HCT116 (cell line): Measurements from ENCODE around the gene TOB2. TPM values are rescaled to one million over a fixed set of nuclear protein-coding genes. Genes with fewer than 3 reads are reported as not detected.

ENCODE experiments used
- ATAC-seq: fragments of 200-7000 bp; cut with Tn5 transposase; 2 replicates; pipeline ENCODE4 v1.9.1; 2020; ENCODE audit warnings: mild to moderate bottlenecking, moderate library complexity
- BruUV-seq: library from RNA; stranded (reverse); fragments of 400-500 nt; replicated peaks from 2 replicates; lab custom pipeline; 2021; lab: Mats Ljungman, UMichigan
- CTCF ChIA-PET: fragments of 300-600 bp; sonication (Branson Sonifier 250); formaldehyde crosslinking; loops from one replicate; lab custom pipeline; 2021; ENCODE audit warnings: antibody characterized with exemption; lab: Charles Lee
- POLR2A ChIA-PET: fragments of 300-600, 350-600 bp; sonication (Branson Sonifier 250); formaldehyde crosslinking; loops from one replicate; lab custom pipeline; 2021; ENCODE audit warnings: antibody characterized with exemption; lab: Charles Lee
- RAD21 ChIA-PET, 2 experiments: fragments of 300-600 bp; sonication (Branson Sonifier 250); formaldehyde crosslinking; loops; one replicate each; lab custom pipeline; 2023; ENCODE audit warnings: low total read pairs in 2 of 2; ENCODE audit not compliant: uncharacterized antibody in 2 of 2, unreplicated experiment in 2 of 2, low non-redundant PET in 1 of 2; lab: Charles Lee
- DNase-seq: peaks from one replicate; pipeline ENCODE4 v3.0.0-alpha.2; 2010; ENCODE audit warnings: low read depth, low spot score
- H2AFZ ChIP-seq: fragments of 200-600 bp; shearing (Covaris generic), sonication (generic); 2 replicates; pipeline ENCODE4 v1.6.1; 2017; ENCODE audit warnings: low read depth, mixed run types, mixed read lengths, antibody characterized with exemption, low read length; ENCODE audit not compliant: poor library complexity, severe bottlenecking
- H3K27ac ChIP-seq: 2 replicates; pipeline ENCODE4 v1.5.1; 2012; ENCODE audit warnings: low read depth, low read length
- H3K27me3 ChIP-seq: fragments of 200-600 bp; sonication (generic); 2 replicates; pipeline ENCODE4 v1.6.1; 2016; ENCODE audit warnings: mixed run types, low read length, mixed read lengths; ENCODE audit not compliant: insufficient read depth
- H3K36me3 ChIP-seq, 2 experiments: fragments of 200-500 bp in 1 of 2; fragments of 200-600 bp in 1 of 2; sonication (Bioruptor generic) in 1 of 2; sonication (generic) in 1 of 2; 2 replicates each; pipeline versions ENCODE4 v1.5.1 to v1.6.1; 2014 to 2016; ENCODE audit warnings: low read length in 2 of 2, inconsistent platforms in 1 of 2, mixed read lengths in 1 of 2, mixed run types in 1 of 2; ENCODE audit not compliant: insufficient read depth in 2 of 2, control insufficient read depth in 1 of 2
- H3K4me1 ChIP-seq, 2 experiments: fragments of 200-600 bp in 1 of 2; sonication (generic) in 1 of 2; 2 replicates each; pipeline versions ENCODE4 v1.5.1 to v1.6.1; 2012 to 2017; ENCODE audit warnings: low read length in 2 of 2, inconsistent platforms in 1 of 2, mild to moderate bottlenecking in 1 of 2, mixed read lengths in 1 of 2, mixed run types in 1 of 2, moderate library complexity in 1 of 2; ENCODE audit not compliant: insufficient read depth in 2 of 2, control insufficient read depth in 1 of 2
- H3K4me2 ChIP-seq: fragments of 200-600 bp; sonication (generic); 2 replicates; pipeline ENCODE4 v1.6.1; 2017; ENCODE audit warnings: mixed run types, low read length, mixed read lengths
- H3K4me3 ChIP-seq, 2 experiments: fragments of 200-600 bp in 1 of 2; sonication (generic) in 1 of 2; replicated peaks in 1 of 2; 2 replicates each; pipeline ENCODE4 v1.5.1; 2011 to 2016; ENCODE audit warnings: low read length in 2 of 2, control low read depth in 1 of 2, low read depth in 1 of 2, mild to moderate bottlenecking in 1 of 2, mixed read lengths in 1 of 2, mixed run types in 1 of 2
- H3K79me2 ChIP-seq: fragments of 200-600 bp; sonication (generic); 2 replicates; pipeline ENCODE4 v1.6.1; 2017; ENCODE audit warnings: mild to moderate bottlenecking, mixed run types, low read length, moderate library complexity, mixed read lengths; ENCODE audit not compliant: insufficient read depth
- H3K9ac ChIP-seq: fragments of 200-600 bp; sonication (generic); 2 replicates; pipeline ENCODE4 v1.6.1; 2016; ENCODE audit warnings: low read length, mixed read lengths
- H3K9me2 ChIP-seq: fragments of 200-600 bp; sonication (generic), shearing (Covaris generic); 2 replicates; pipeline ENCODE4 v1.6.1; 2017; ENCODE audit warnings: mixed run types, mild to moderate bottlenecking, moderate library complexity; ENCODE audit not compliant: insufficient read depth
- H3K9me3 ChIP-seq, 2 experiments: fragments of 200-500 bp in 1 of 2; fragments of 200-600 bp in 1 of 2; sonication (Bioruptor generic) in 1 of 2; sonication (generic) in 1 of 2; 2 replicates each; pipeline ENCODE4 v1.6.1; 2014 to 2017; ENCODE audit warnings: low read length in 2 of 2, mixed read lengths in 2 of 2, inconsistent platforms in 1 of 2, low read depth in 1 of 2, mild to moderate bottlenecking in 1 of 2, mixed run types in 1 of 2, moderate library complexity in 1 of 2; ENCODE audit not compliant: control insufficient read depth in 1 of 2, insufficient read depth in 1 of 2
- H4K20me1 ChIP-seq: fragments of 200-600 bp; sonication (generic), shearing (Covaris generic); 2 replicates; pipeline ENCODE4 v1.6.1; 2017; ENCODE audit warnings: mixed run types, mild to moderate bottlenecking, moderate library complexity; ENCODE audit not compliant: insufficient read depth
- CBX3 ChIP-seq: IDR thresholded peaks from 2 replicates; pipeline ENCODE4 v1.6.1; 2012; ENCODE audit warnings: low read depth
- CEBPB ChIP-seq: IDR thresholded peaks from 2 replicates; pipeline ENCODE4 v1.6.1; 2012; ENCODE audit warnings: low read depth
- CTCF ChIP-seq, 3 experiments: fragments of 200-600 bp in 1 of 3; sonication (generic) in 1 of 3; IDR thresholded peaks in 2 of 3; conservative IDR thresholded peaks in 1 of 3; 2 replicates each; pipeline ENCODE4 v1.5.1; 2012 to 2017; ENCODE audit warnings: low read depth in 2 of 3, low read length in 2 of 3, antibody characterized with exemption in 1 of 3, borderline replicate concordance in 1 of 3, control low read depth in 1 of 3, mild to moderate bottlenecking in 1 of 3, mixed read lengths in 1 of 3, mixed run types in 1 of 3, moderate library complexity in 1 of 3; ENCODE audit not compliant: insufficient read depth in 1 of 3
- EGR1 ChIP-seq: IDR thresholded peaks from 2 replicates; pipeline ENCODE4 v1.6.1; 2012; ENCODE audit warnings: low read depth
- EZH2phosphoT487 ChIP-seq: fragments of 200-600 bp; IDR thresholded peaks from 2 replicates; pipeline ENCODE4 v1.6.1; 2018; ENCODE audit warnings: antibody characterized with exemption, borderline replicate concordance
- FOSL1 ChIP-seq: IDR thresholded peaks from 2 replicates; pipeline ENCODE4 v1.6.1; 2012; ENCODE audit warnings: low read depth
- JUND ChIP-seq: IDR thresholded peaks from 2 replicates; pipeline ENCODE4 v1.6.1; 2012
- MAX ChIP-seq: IDR thresholded peaks from 2 replicates; pipeline ENCODE4 v1.6.1; 2012
- POLR2A ChIP-seq: IDR thresholded peaks from 2 replicates; pipeline ENCODE4 v1.7.0; 2011; ENCODE audit warnings: borderline replicate concordance; ENCODE audit not compliant: insufficient read depth, insufficient read length; ENCODE audit errors: extremely low read depth
- POLR2AphosphoS5 ChIP-seq: IDR thresholded peaks from 2 replicates; pipeline ENCODE4 v1.6.1; 2011; ENCODE audit warnings: mild to moderate bottlenecking, low read depth, low read length, moderate library complexity
- RAD21 ChIP-seq: IDR thresholded peaks from 2 replicates; pipeline ENCODE4 v1.6.1; 2012; ENCODE audit warnings: low read depth, mild to moderate bottlenecking
- REST ChIP-seq: IDR thresholded peaks from 2 replicates; pipeline ENCODE4 v1.6.1; 2012; ENCODE audit warnings: low read depth
- SIN3A ChIP-seq: IDR thresholded peaks from 2 replicates; pipeline ENCODE4 v1.6.1; 2012; ENCODE audit warnings: low read depth
- SP1 ChIP-seq: IDR thresholded peaks from 2 replicates; pipeline ENCODE4 v1.6.1; 2012; ENCODE audit warnings: low read depth
- SRF ChIP-seq: IDR thresholded peaks from 2 replicates; pipeline ENCODE4 v1.6.1; 2012; ENCODE audit warnings: low read depth
- YY1 ChIP-seq: IDR thresholded peaks from 2 replicates; pipeline ENCODE4 v1.6.1; 2011; ENCODE audit warnings: low read length, low read depth, moderate library complexity, mild to moderate bottlenecking; ENCODE audit not compliant: insufficient replicate concordance; ENCODE audit errors: extremely low read depth
- ZBTB33 ChIP-seq: IDR thresholded peaks from 2 replicates; pipeline ENCODE4 v1.6.1; 2011; ENCODE audit warnings: mild to moderate bottlenecking, low read length, moderate library complexity; ENCODE audit not compliant: insufficient replicate concordance; ENCODE audit errors: extremely low read depth
- ZFX ChIP-seq: fragments of 450-650 bp; IDR thresholded peaks from 2 replicates; pipeline ENCODE4 v1.6.1; 2017
- ZNF274 ChIP-seq: fragments of 200-500 bp; sonication (Bioruptor generic); IDR thresholded peaks from 2 replicates; pipeline ENCODE4 v1.6.1; 2014; ENCODE audit warnings: mild to moderate bottlenecking, low read depth, low read length, inconsistent platforms
- intact Hi-C: fragments of 100-400 bp; cut with micrococcal nuclease; formaldehyde crosslinking; loops from 2 replicates; pipeline ENCODE4 v1.10.0; 2022
- total RNA-seq: library from RNA; stranded (reverse); gene quantifications from one replicate; pipeline ENCODE4 v1.2.1, GENCODE V29; 2021; ENCODE audit not compliant: unreplicated experiment

The TOB2 gene
- total RNA-seq, 1 experiment from 2014 or later: 55.2 TPM

- H4K20me1 ChIP-seq: no peaks in the 10 kb centered on the region
- H2AFZ ChIP-seq: no peak overlapping the region
- peak overlapping the region; percentile 4; the same call in 1 of the 2 replicates for H3K27ac ChIP-seq
- H3K9ac ChIP-seq: no peak overlapping the region
- CTCF ChIA-PET: interaction anchor here (1.0 to 3.7 kb wide), 9 partner anchors 20 to 480 kb away, joined by 3 to 90 read pairs (median 7); partner anchors contain the start of gene TEF
- ATAC-seq (no peak; the same call in 1 of the 2 replicates), DNase-seq (no peak)
- H3K36me3 ChIP-seq: no peaks in the 10 kb centered on the region; a peak in 1 of 4 replicates
- RAD21 ChIA-PET: interaction anchor here (0.5 to 3.5 kb wide), 3 partner anchors 115 to 118 kb away, joined by 3 to 18 read pairs (median 4); no protein-coding TSS in a partner anchor
- POLR2A ChIA-PET: interaction anchor here (1.1 to 1.6 kb wide), 3 partner anchors 21 to 46 kb away, joined by 3 to 9 read pairs (median 6); partner anchors contain the start of genes TEF and TOB2
- H3K9me3 ChIP-seq: no peaks in the 10 kb centered on the region
- no peaks in the 10 kb centered on the region for H3K79me2 ChIP-seq
- no peaks in the 10 kb centered on the region for H3K27me3 ChIP-seq
- no peaks in the 10 kb centered on the region for H3K9me2 ChIP-seq
- BruUV-seq: no TSS peak
- H3K4me2 ChIP-seq: peak overlapping the region; percentile 31
- intact Hi-C loops: loop anchor here (5.0 kb wide), 1 partner anchor 195 kb away; no protein-coding TSS in a partner anchor
- peaks cover 11 to 19% of the 10 kb centered on the region in 2 experiments for H3K4me1 ChIP-seq
- H3K4me3 ChIP-seq: no peak overlapping the region
- TF ChIP-seq ZBTB33 (no peak), FOSL1 (no peak), SRF (no peak), RAD21 (no peak), JUND (no peak), CBX3 (no peak), ZFX (no peak), POLR2AphosphoS5 (no peak), MAX (no peak), SIN3A (no peak), REST (no peak), CEBPB (no peak), POLR2A (no peak), ZNF274 (no peak), EZH2phosphoT487 (no peak), EGR1 (no peak), CTCF (IDR thresholded peaks at IDR 0.05 in 2 of 3, conservative IDR thresholded peaks at IDR 0.05 in 1 of 3; ENCODE audit: borderline replicate concordance in 1 of 3, insufficient read depth in 1 of 3, low read depth in 2 of 3, low read length in 2 of 3) (no peak), SP1 (no peak), YY1 (no peak)
Measured at GRCh38 chr22:41401781-41402648, 44.6 kb downstream of the TOB2 start.
